ENCODE measurements around the gene EPG5. TPM values are rescaled to one million over a fixed set of nuclear protein-coding genes. Genes with fewer than 3 reads are reported as not detected.

Gene EPG5
- total RNA-seq, 1 donor from 2014 or later = 9.8 TPM

- intact Hi-C loops (cut with DNase I) = no loop called here
- no peak overlapping the region for H3K4me3 ChIP-seq
- no peaks in the 10 kb centered on the region for H3K27me3 ChIP-seq
- TF ChIP-seq CTCF (IDR thresholded peaks at IDR 0.05) = no peak
- H3K27ac ChIP-seq = no peak overlapping the region
- no peaks in the 10 kb centered on the region for H3K4me1 ChIP-seq
- peaks cover 0 to 15% of the 10 kb centered on the region in 2 donors for H3K36me3 ChIP-seq
- no peaks in the 10 kb centered on the region for H3K9me3 ChIP-seq
- DNase-seq (ENCODE audit: low spot score in 2 of 2) = no peak
These were observed 24.7 kb upstream of the EPG5 start for GRCh38 chr18:45991788-45992187.

GRCh38 chr18:45984546-45985235 lies 17.6 kb upstream of the EPG5 start:
- Histone ChIP-seq H3K4me3 (no peak overlapping the region), H3K27ac (no peak overlapping the region), H3K9me3 (no peaks in the 10 kb centered on the region), H3K4me1 (no peaks in the 10 kb centered on the region), H3K36me3 (peaks cover 0 to 3% of the 10 kb centered on the region in 2 donors), H3K27me3 (no peaks in the 10 kb centered on the region)
- intact Hi-C loops (cut with DNase I) = no loop called here
- DNase-seq (ENCODE audit: low spot score in 2 of 2) = no peak
- TF ChIP-seq CTCF (IDR thresholded peaks at IDR 0.05) = no peak

GRCh38 chr18:45981821-45982220 lies 14.7 kb upstream of the EPG5 start:
- no peaks in the 10 kb centered on the region for H3K9me3 ChIP-seq
- intact Hi-C loops (cut with DNase I) = no loop called here
- no peak for DNase-seq (ENCODE audit: low spot score in 2 of 2)
- H3K4me3 ChIP-seq = no peak overlapping the region
- no peak overlapping the region for H3K27ac ChIP-seq
- TF ChIP-seq CTCF (IDR thresholded peaks at IDR 0.05) = no peak
- H3K4me1 ChIP-seq = no peaks in the 10 kb centered on the region
- H3K27me3 ChIP-seq = no peaks in the 10 kb centered on the region
- H3K36me3 ChIP-seq = peaks cover 0 to 3% of the 10 kb centered on the region in 2 donors

GRCh38 chr18:45980229-45980628 lies 13.1 kb upstream of the EPG5 start:
- Histone ChIP-seq H3K4me1 (no peaks in the 10 kb centered on the region), H3K9me3 (no peaks in the 10 kb centered on the region), H3K4me3 (no peak overlapping the region), H3K27me3 (no peaks in the 10 kb centered on the region), H3K36me3 (peaks cover 0 to 3% of the 10 kb centered on the region in 2 donors), H3K27ac (no peak overlapping the region)
- TF ChIP-seq CTCF (IDR thresholded peaks at IDR 0.05) = no peak
- intact Hi-C loops (cut with DNase I) = no loop called here
- DNase-seq (ENCODE audit: low spot score in 2 of 2) = no peak

GRCh38 chr18:45978084-45978483 lies 11.0 kb upstream of the EPG5 start:
- intact Hi-C loops (cut with DNase I) = no loop called here
- Histone ChIP-seq H3K4me1 (no peaks in the 10 kb centered on the region), H3K27ac (no peak overlapping the region), H3K36me3 (no peaks in the 10 kb centered on the region), H3K9me3 (no peaks in the 10 kb centered on the region), H3K4me3 (no peak overlapping the region), H3K27me3 (no peaks in the 10 kb centered on the region)
- no peak for DNase-seq (ENCODE audit: low spot score in 2 of 2)
- no peak for TF ChIP-seq CTCF (IDR thresholded peaks at IDR 0.05)

- Histone ChIP-seq H3K4me3 (no peak overlapping the region), H3K4me1 (no peaks in the 10 kb centered on the region), H3K9me3 (no peaks in the 10 kb centered on the region), H3K27me3 (no peaks in the 10 kb centered on the region), H3K36me3 (no peaks in the 10 kb centered on the region), H3K27ac (no peak overlapping the region)
- DNase-seq (ENCODE audit: low spot score in 2 of 2) = no peak
- intact Hi-C loops (cut with DNase I) = no loop called here
- TF ChIP-seq CTCF (IDR thresholded peaks at IDR 0.05) = no peak
These were observed 9.8 kb upstream of the EPG5 start for GRCh38 chr18:45976974-45977373.
